ENCODE results near the gene TM4SF4.

- TF ChIP-seq CTCF (optimal IDR thresholded peaks at IDR 0.05 in 1 of 3, IDR thresholded peaks at IDR 0.05 in 1 of 3, conservative IDR thresholded peaks at IDR 0.05 in 1 of 3; ENCODE audit: extremely low read depth in 1 of 3, insufficient read depth in 2 of 3, low read length in 3 of 3) = no peak
- no peak for TF ChIP-seq EZH2 (IDR thresholded peaks at IDR 0.05; ENCODE audit: low read length)
Measured at GRCh38 chr3:149552700-149553099, 78.2 kb downstream of the TM4SF4 start.

Data from keratinocyte (primary cell).